AG09309 (cell line): ENCODE results near the gene MMP28.

ENCODE experiments used
- DNase-seq: peaks from one replicate; pipeline ENCODE4 v3.0.0-alpha.2; 2010; ENCODE audit warnings: low read depth
- H3K4me3 ChIP-seq: 2 replicates; pipeline ENCODE4 v1.5.1; 2011; ENCODE audit warnings: mild to moderate bottlenecking, low read depth, low read length, moderate library complexity; ENCODE audit not compliant: control insufficient read depth
- CTCF ChIP-seq: IDR thresholded peaks from 2 replicates; pipeline ENCODE4 v1.5.1; 2011; ENCODE audit warnings: mild to moderate bottlenecking, low read depth, low read length, inconsistent platforms; ENCODE audit not compliant: insufficient read depth, control insufficient read depth; ENCODE audit errors: missing control alignments

Gene MMP28

DNA sequence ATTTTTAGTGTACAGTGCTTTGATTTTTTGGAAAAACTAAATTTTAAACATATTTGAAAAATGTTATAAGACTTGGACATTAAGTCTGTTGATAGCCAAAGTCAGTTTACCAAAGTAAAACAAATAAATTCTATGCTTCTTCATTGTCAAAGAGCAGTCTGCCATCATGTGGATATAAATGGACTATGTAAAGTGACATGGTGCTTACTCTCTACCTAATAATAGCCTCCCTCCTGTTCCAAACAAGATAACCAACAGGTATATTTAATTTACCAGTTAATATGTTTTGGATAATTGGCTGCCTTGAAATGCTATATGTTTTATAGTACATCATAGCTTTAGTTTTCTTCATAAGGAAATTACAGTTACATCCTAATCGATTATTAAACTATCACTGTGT is 29.8 kb upstream of the MMP28 start:
- no peak for TF ChIP-seq CTCF
- no peak for DNase-seq
- no peak overlapping the region for H3K4me3 ChIP-seq

DNA sequence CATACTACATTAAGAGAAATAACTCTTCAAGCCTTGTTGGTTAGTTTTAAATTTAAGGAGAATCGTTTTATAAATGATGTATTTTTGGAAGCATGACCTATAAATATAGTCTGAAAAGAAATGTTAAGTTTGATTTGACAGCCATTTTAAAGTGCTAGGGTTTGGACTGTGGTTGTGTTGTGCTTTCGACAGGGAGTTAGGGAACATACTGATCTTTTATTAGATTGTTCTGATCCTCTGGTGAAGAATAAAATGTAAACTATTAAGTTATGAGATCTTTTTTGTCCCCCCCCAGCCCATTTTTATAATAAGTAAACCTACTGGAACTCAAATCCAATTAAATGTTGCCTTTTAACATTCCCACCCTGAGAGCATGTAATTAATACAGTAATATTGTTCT is 25.9 kb upstream of the MMP28 start:
- no peak for TF ChIP-seq CTCF
- DNase-seq, result no peak

GRCh38 chr17:35819455-35819854 is 24.0 kb upstream of the MMP28 start:
- TF ChIP-seq CTCF, result no peak
- no peak for DNase-seq
- no peak overlapping the region for H3K4me3 ChIP-seq

More for the DNA sequence above, 25.9 kb upstream of the MMP28 start:
- H3K4me3 ChIP-seq, result no peak overlapping the region

DNA sequence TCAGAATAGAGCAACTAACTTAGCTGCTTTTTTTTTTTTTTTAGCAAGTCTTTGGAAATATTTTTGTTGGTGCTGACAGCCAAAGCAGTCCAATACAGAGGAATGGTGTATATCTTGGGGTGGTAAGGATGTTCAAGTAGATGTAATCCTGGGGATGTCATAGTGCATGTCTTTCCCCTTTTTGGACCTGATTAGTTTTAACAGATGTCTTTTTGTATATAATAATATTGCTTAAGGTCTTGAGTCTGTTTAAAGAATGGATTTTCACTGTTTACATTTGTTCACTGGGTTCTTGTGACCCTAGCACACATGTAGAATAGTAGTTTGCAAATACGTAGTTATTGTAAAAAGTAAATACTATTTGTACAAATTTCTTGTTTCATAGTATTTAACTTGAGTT is 21.8 kb upstream of the MMP28 start:
- TF ChIP-seq CTCF, result no peak
- no peak for DNase-seq
- H3K4me3 ChIP-seq, result no peak overlapping the region

DNA sequence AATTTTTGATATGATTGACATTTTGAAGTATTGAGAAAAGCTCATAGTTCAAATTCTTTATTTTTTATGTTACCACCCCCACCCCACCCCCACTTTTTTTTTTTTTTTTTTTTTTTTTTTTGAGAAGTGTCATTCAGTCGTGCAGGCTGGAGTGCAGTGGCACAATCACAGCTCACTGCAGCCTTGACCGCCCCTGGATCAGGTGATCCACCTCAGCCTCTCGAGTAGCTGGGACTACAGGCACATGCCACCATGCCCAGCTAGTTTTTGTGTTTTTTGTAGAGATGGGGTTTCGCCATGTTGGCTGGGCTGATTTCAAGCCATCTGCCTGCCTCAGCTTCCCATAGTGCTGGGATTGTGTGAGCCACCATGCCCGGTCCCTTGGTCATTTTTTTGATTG is 21.3 kb upstream of the MMP28 start:
- no peak overlapping the region for H3K4me3 ChIP-seq
- TF ChIP-seq CTCF, result no peak
- no peak for DNase-seq

DNA sequence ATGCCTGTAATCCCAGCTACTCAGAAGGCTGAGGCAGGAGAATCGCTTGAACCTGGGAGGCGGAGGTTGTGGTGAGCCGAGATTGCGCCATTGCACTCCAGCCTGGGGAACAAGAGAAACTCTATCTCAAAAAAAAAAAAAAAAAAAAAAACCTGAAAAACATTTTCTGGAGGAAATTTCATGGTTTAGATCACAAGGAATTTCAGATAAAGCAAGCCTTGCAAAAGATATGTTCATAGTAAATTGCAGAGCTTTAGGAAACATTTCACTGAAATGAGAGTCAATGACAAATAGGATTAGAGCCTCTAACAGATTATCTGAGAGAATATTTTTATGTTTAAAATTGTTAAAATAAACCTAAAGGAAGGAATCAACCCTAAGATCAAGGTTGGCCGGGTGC is 17.0 kb upstream of the MMP28 start:
- no peak for TF ChIP-seq CTCF
- H3K4me3 ChIP-seq, result no peak overlapping the region
- DNase-seq, result no peak

DNA sequence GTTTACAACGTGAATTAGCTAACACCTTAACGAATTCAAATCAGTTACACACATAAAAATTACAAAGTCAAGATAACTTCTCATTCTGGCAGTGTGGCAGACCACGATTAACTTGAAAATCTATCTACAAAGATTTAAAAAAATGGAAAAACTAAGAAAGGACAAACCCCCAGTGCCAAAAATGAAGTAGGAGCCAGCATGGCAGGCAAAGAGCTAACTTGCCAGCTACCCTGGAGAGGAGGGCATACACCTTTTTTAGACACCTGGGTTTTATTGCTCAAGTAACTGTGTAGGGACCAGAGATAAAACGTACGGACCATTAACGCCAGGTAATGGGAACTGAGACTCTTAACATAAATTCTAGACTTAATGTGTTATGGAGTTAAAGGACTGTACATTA is 16.3 kb upstream of the MMP28 start:
- no peak for TF ChIP-seq CTCF
- no peak overlapping the region for H3K4me3 ChIP-seq
- DNase-seq, result no peak
